OCI-LY7 (cell line): ENCODE measurements around the gene TM4SF1. TPM values are rescaled to one million over a fixed set of nuclear protein-coding genes. Genes with fewer than 3 reads are reported as not detected.
"Not testable (repeated sequence)": the region's sequence is repeated elsewhere in the genome, so short reads cannot be mapped to it uniquely, and the experiment has no call there.

Experiments
- BruUV-seq: library from RNA; stranded (reverse); fragments of 400-500 nt; replicated peaks from 2 replicates; lab custom pipeline; 2021; lab: Mats Ljungman, UMichigan
- CTCF ChIA-PET: fragments of 300-600 bp; sonication (Branson Sonifier 250); formaldehyde crosslinking; loops from one replicate; lab custom pipeline; 2022; ENCODE audit warnings: antibody characterized with exemption; ENCODE audit not compliant: unreplicated experiment; lab: Charles Lee
- POLR2A ChIA-PET: fragments of 300-600 bp; sonication (Branson Sonifier 250); formaldehyde crosslinking; loops from one replicate; lab custom pipeline; 2022; ENCODE audit warnings: antibody characterized with exemption; lab: Charles Lee
- DNase-seq: peaks from one replicate; pipeline ENCODE4 v3.0.0-alpha.2; 2015; ENCODE audit warnings: low spot score
- H2AFZ ChIP-seq: fragments of 200-600 bp; sonication (generic), shearing (Covaris generic); 2 replicates; pipeline ENCODE4 v1.6.1; 2014; ENCODE audit warnings: mild to moderate bottlenecking, antibody characterized with exemption, low read length, moderate library complexity
- H3K27ac ChIP-seq: fragments of 200-600 bp; sonication (generic); 2 replicates; pipeline ENCODE4 v1.5.1; 2014; ENCODE audit warnings: mixed run types, low read depth, mild to moderate bottlenecking, moderate library complexity, low read length, inconsistent platforms; ENCODE audit not compliant: poor library complexity, severe bottlenecking
- H3K36me3 ChIP-seq: fragments of 200-600 bp; sonication (generic); 2 replicates; pipeline ENCODE4 v1.6.1; 2014; ENCODE audit warnings: mild to moderate bottlenecking, antibody characterized with exemption, low read length, moderate library complexity, mixed read lengths; ENCODE audit not compliant: insufficient read depth
- H3K4me1 ChIP-seq: fragments of 200-600 bp; sonication (generic); 2 replicates; pipeline ENCODE4 v1.5.1; 2014; ENCODE audit warnings: mild to moderate bottlenecking, low read length; ENCODE audit not compliant: insufficient read depth, poor library complexity, severe bottlenecking
- H3K4me2 ChIP-seq: fragments of 200-600 bp; sonication (generic); 2 replicates; pipeline ENCODE4 v1.6.1; 2014; ENCODE audit warnings: mild to moderate bottlenecking, low read length
- H3K4me3 ChIP-seq: fragments of 200-600 bp; sonication (generic); 2 replicates; pipeline ENCODE4 v1.5.1; 2014; ENCODE audit warnings: mild to moderate bottlenecking, low read depth, low read length; ENCODE audit not compliant: poor library complexity, severe bottlenecking
- H3K79me2 ChIP-seq: fragments of 200-600 bp; sonication (generic); 2 replicates; pipeline ENCODE4 v1.6.1; 2016; ENCODE audit warnings: low read depth, mild to moderate bottlenecking, low read length, moderate library complexity, mixed read lengths; ENCODE audit not compliant: insufficient read depth
- H3K9me2 ChIP-seq: fragments of 200-600 bp; sonication (generic); 2 replicates; pipeline ENCODE4 v1.6.1; 2016; ENCODE audit warnings: mild to moderate bottlenecking, low read length, mixed read lengths; ENCODE audit not compliant: insufficient read depth
- H3K9me3 ChIP-seq: fragments of 200-600 bp; sonication (generic); 2 replicates; pipeline ENCODE4 v1.6.1; 2014; ENCODE audit warnings: mild to moderate bottlenecking, mixed run types, low read length, mixed read lengths
- H4K20me1 ChIP-seq: fragments of 200-600 bp; sonication (generic); 2 replicates; pipeline ENCODE4 v1.6.1; 2014; ENCODE audit warnings: mild to moderate bottlenecking, antibody characterized with exemption, low read length, moderate library complexity, mixed read lengths; ENCODE audit not compliant: insufficient read depth
- CTCF ChIP-seq: fragments of 200-600 bp; sonication (generic); conservative IDR thresholded peaks from 2 replicates; pipeline ENCODE4 v1.5.1; 2014; ENCODE audit warnings: mild to moderate bottlenecking, antibody characterized with exemption, low read length, moderate library complexity, mixed read lengths
- EZH2phosphoT487 ChIP-seq: fragments of 200-600 bp; sonication (generic); IDR thresholded peaks from 2 replicates; pipeline ENCODE4 v1.6.1; 2018; ENCODE audit warnings: low read depth, borderline replicate concordance, mild to moderate bottlenecking, mixed run types, antibody characterized with exemption, low read length, moderate library complexity, mixed read lengths
- intact Hi-C: fragments of 100-400 bp; cut with micrococcal nuclease; formaldehyde crosslinking; loops from one replicate; pipeline ENCODE4 v1.10.0; 2022; ENCODE audit not compliant: unreplicated experiment
- total RNA-seq, 2 experiments: library from RNA; depleted of rRNA in 1 of 2; stranded (reverse); fragments of >200 nt in 1 of 2; shearing (Covaris generic) in 1 of 2; gene quantifications; 2 replicates each; pipeline ENCODE4 v1.2.3, GENCODE V29; 2014 to 2022

The TM4SF1 gene
- total RNA-seq, 2 experiments from 2014 or later: not detected

GRCh38 chr3:149340310-149340933 is 37.0 kb downstream of the TM4SF1 start:
- CTCF ChIA-PET: no interaction called here
- Histone ChIP-seq H3K79me2 (no peaks in the 10 kb centered on the region), H3K36me3 (no peaks in the 10 kb centered on the region), H3K9me3 (no peaks in the 10 kb centered on the region), H3K27ac (no peak overlapping the region), H3K4me2 (no peak overlapping the region), H3K4me1 (no peaks in the 10 kb centered on the region), H3K4me3 (no peak overlapping the region), H4K20me1 (no peaks in the 10 kb centered on the region), H2AFZ (no peak overlapping the region), H3K9me2 (no peaks in the 10 kb centered on the region)
- intact Hi-C loops: no loop called here
- POLR2A ChIA-PET: interaction anchor here (0.5 kb wide), 1 partner anchor 1185 kb away, joined by 3 read pairs; no protein-coding TSS in a partner anchor
- no TSS peak for BruUV-seq
- no peak for DNase-seq
- TF ChIP-seq CTCF (no peak), EZH2phosphoT487 (no peak)

- Histone ChIP-seq H2AFZ (no peak overlapping the region), H3K79me2 (no peaks in the 10 kb centered on the region), H3K27ac (no peak overlapping the region), H3K4me3 (no peak overlapping the region), H3K4me2 (no peak overlapping the region), H3K9me2 (no peaks in the 10 kb centered on the region), H4K20me1 (no peaks in the 10 kb centered on the region), H3K36me3 (no peaks in the 10 kb centered on the region), H3K4me1 (no peaks in the 10 kb centered on the region), H3K9me3 (no peaks in the 10 kb centered on the region)
- CTCF ChIA-PET: no interaction called here
- no peak for DNase-seq
- intact Hi-C loops: no loop called here
- BruUV-seq: no TSS peak
- TF ChIP-seq EZH2phosphoT487 (no peak), CTCF (no peak)
- POLR2A ChIA-PET: no interaction called here
Measured at GRCh38 chr3:149339931-149340309, 37.5 kb downstream of the TM4SF1 start.

- H3K9me2 ChIP-seq, intact Hi-C loops, H3K4me1 ChIP-seq, H2AFZ ChIP-seq, CTCF ChIA-PET, H3K9me3 ChIP-seq, DNase-seq, H3K4me3 ChIP-seq, POLR2A ChIA-PET, H3K27ac ChIP-seq, H3K4me2 ChIP-seq, H4K20me1 ChIP-seq, BruUV-seq, H3K79me2 ChIP-seq, H3K36me3 ChIP-seq: not testable (repeated sequence)
Measured at GRCh38 chr3:149337486-149337885, 40.0 kb downstream of the TM4SF1 start.
